BLaER1 treated with 17β-estradiol and CSF1 and Interleukin-3, amounts not matched to agents 10 nM and 100 nM (cell line): ENCODE measurements around the gene SMIM22.

Experiments used
- H3K27ac ChIP-seq, 11 experiments: shearing (Covaris generic); formaldehyde crosslinking; 2 replicates each; pipeline ENCODE4 v1.8.1; 2022
- H3K27me3 ChIP-seq, 11 experiments: shearing (Covaris generic); formaldehyde crosslinking; 2 replicates each; pipeline ENCODE4 v1.8.1; 2022
- H3K36me3 ChIP-seq, 11 experiments: shearing (Covaris generic); formaldehyde crosslinking; 2 replicates each; pipeline ENCODE4 v1.8.1; 2022
- H3K4me1 ChIP-seq, 10 experiments: shearing (Covaris generic); formaldehyde crosslinking; 2 replicates each; pipeline ENCODE4 v1.8.1; 2022
- H3K4me2 ChIP-seq, 11 experiments: shearing (Covaris generic); formaldehyde crosslinking; 2 replicates each; pipeline ENCODE4 v1.8.1; 2022
- H3K4me3 ChIP-seq, 10 experiments: shearing (Covaris generic); formaldehyde crosslinking; 2 replicates each; pipeline ENCODE4 v1.8.1; 2022
- H3K9ac ChIP-seq, 11 experiments: shearing (Covaris generic); formaldehyde crosslinking; 2 replicates each; pipeline ENCODE4 v1.8.1; 2022
- H3K9me3 ChIP-seq, 11 experiments: shearing (Covaris generic); formaldehyde crosslinking; replicated peaks in 1 of 11; 2 replicates each; pipeline ENCODE4 v1.8.1; 2022
- H4K20me1 ChIP-seq, 11 experiments: shearing (Covaris generic); formaldehyde crosslinking; 2 replicates each; pipeline ENCODE4 v1.8.1; 2022
- Cebpa-rat ChIP-seq, 11 experiments: shearing (Covaris generic); IDR thresholded peaks; 2 replicates each; pipeline ENCODE4 v1.8.1; 2022

The SMIM22 gene

GRCh38 chr16:4795181-4795827, at the start of gene SMIM22:
SMIM22 (plus strand) TSS chr16:4795369; CDS start chr16:4795735, 366 bp downstream.
- no peak for TF ChIP-seq Cebpa-rat (IDR thresholded peaks at IDR 0.05)
- Histone ChIP-seq H3K9ac (no peak within 1 kb of the TSS), H3K4me3 (no peak within 1 kb of the TSS), H3K36me3 (peaks cover 7 to 42% (median 26%) of the 10 kb centered on the region in 11 experiments; a peak in 20 of 22 replicates), H3K4me2 (no peak within 1 kb of the TSS), H3K27ac (no peak within 1 kb of the TSS), H3K4me1 (peaks cover 15 to 52% (median 33%) of the 10 kb centered on the region in 10 experiments), H4K20me1 (peaks cover 0 to 10% (median 0%) of the 10 kb centered on the region in 11 experiments; a peak in 1 of 22 replicates), H3K27me3 (no peaks in the 10 kb centered on the region), H3K9me3 (no peaks in the 10 kb centered on the region)

GRCh38 chr16:4746215-4746614, 49.0 kb upstream of the SMIM22 start:
- H3K36me3 ChIP-seq: peaks cover 6 to 21% (median 12%) of the 10 kb centered on the region in 11 experiments
- H3K27me3 ChIP-seq: no peaks in the 10 kb centered on the region
- peak overlapping the region in 1 of 10 experiments; percentile 32; a peak in 1 of 20 replicates for H3K4me3 ChIP-seq
- no peak for TF ChIP-seq Cebpa-rat (IDR thresholded peaks at IDR 0.05)
- no peaks in the 10 kb centered on the region for H3K9me3 ChIP-seq
- peak overlapping the region in 3 of 11 experiments; percentile 57 to 62 (median 61); a peak in 4 of 22 replicates for H3K27ac ChIP-seq
- H4K20me1 ChIP-seq: peaks cover 0 to 45% (median 29%) of the 10 kb centered on the region in 11 experiments; a peak in 15 of 22 replicates
- peak overlapping the region in 2 of 11 experiments; percentile 59 to 66; a peak in 3 of 22 replicates for H3K9ac ChIP-seq
- peak overlapping the region in 9 of 11 experiments; percentile 54 to 96 (median 84); a peak in 17 of 22 replicates for H3K4me2 ChIP-seq
- peaks cover 27 to 66% (median 54%) of the 10 kb centered on the region in 10 experiments for H3K4me1 ChIP-seq

- Histone ChIP-seq H4K20me1 (peaks cover 0 to 54% (median 32%) of the 10 kb centered on the region in 11 experiments; a peak in 15 of 22 replicates), H3K9me3 (no peaks in the 10 kb centered on the region), H3K27me3 (no peaks in the 10 kb centered on the region), H3K4me2 (peak overlapping the region; percentile 27 to 96 (median 82); a peak in 20 of 22 replicates), H3K36me3 (peaks cover 15 to 29% (median 21%) of the 10 kb centered on the region in 11 experiments), H3K9ac (peak overlapping the region in 10 of 11 experiments; percentile 7 to 70 (median 36); a peak in 15 of 22 replicates), H3K4me1 (peaks cover 27 to 66% (median 54%) of the 10 kb centered on the region in 10 experiments), H3K4me3 (peak overlapping the region in 3 of 10 experiments; percentile 2 to 32 (median 7); a peak in 3 of 20 replicates), H3K27ac (peak overlapping the region in 6 of 11 experiments; percentile 0 to 62 (median 58); a peak in 8 of 22 replicates)
- TF ChIP-seq Cebpa-rat (IDR thresholded peaks at IDR 0.05): no peak
Observed at GRCh38 chr16:4746991-4747574, 48.1 kb upstream of the SMIM22 start.

GRCh38 chr16:4747906-4748681, 47.1 kb upstream of the SMIM22 start:
- H3K27ac ChIP-seq: peak overlapping the region in 7 of 11 experiments; percentile 2 to 62 (median 57); a peak in 10 of 22 replicates
- H3K9ac ChIP-seq: peak overlapping the region; percentile 7 to 70 (median 52); a peak in 15 of 22 replicates
- no peaks in the 10 kb centered on the region for H3K9me3 ChIP-seq
- H4K20me1 ChIP-seq: peaks cover 0 to 64% (median 42%) of the 10 kb centered on the region in 11 experiments; a peak in 16 of 22 replicates
- peaks cover 25 to 39% (median 31%) of the 10 kb centered on the region in 11 experiments for H3K36me3 ChIP-seq
- no peak for TF ChIP-seq Cebpa-rat (IDR thresholded peaks at IDR 0.05)
- H3K27me3 ChIP-seq: no peaks in the 10 kb centered on the region
- peaks cover 27 to 70% (median 50%) of the 10 kb centered on the region in 10 experiments for H3K4me1 ChIP-seq
- H3K4me3 ChIP-seq: peak overlapping the region in 2 of 10 experiments; percentile 2 to 32; a peak in 2 of 20 replicates
- H3K4me2 ChIP-seq: peak overlapping the region; percentile 32 to 96 (median 82); a peak in 21 of 22 replicates

- no peak for TF ChIP-seq Cebpa-rat (IDR thresholded peaks at IDR 0.05)
- peaks cover 22 to 62% (median 43%) of the 10 kb centered on the region in 10 experiments for H3K4me1 ChIP-seq
Observed at GRCh38 chr16:4748682-4749411, 46.3 kb upstream of the SMIM22 start.

GRCh38 chr16:4749700-4750257, 45.4 kb upstream of the SMIM22 start:
- H3K9me3 ChIP-seq: peaks cover 0 to 1% (median under 1%) of the 10 kb centered on the region in 11 experiments; a peak in 5 of 22 replicates
- peaks cover 0 to 75% (median 53%) of the 10 kb centered on the region in 11 experiments; a peak in 16 of 22 replicates for H4K20me1 ChIP-seq
- no peak for TF ChIP-seq Cebpa-rat (IDR thresholded peaks at IDR 0.05)
- H3K4me2 ChIP-seq: peak overlapping the region in 4 of 11 experiments; percentile 94 to 96 (median 94); a peak in 7 of 22 replicates
- H3K4me1 ChIP-seq: peaks cover 22 to 61% (median 43%) of the 10 kb centered on the region in 10 experiments
- peaks cover 39 to 56% (median 46%) of the 10 kb centered on the region in 11 experiments for H3K36me3 ChIP-seq
- no peak overlapping the region for H3K9ac ChIP-seq
- H3K27me3 ChIP-seq: no peaks in the 10 kb centered on the region
- H3K27ac ChIP-seq: no peak overlapping the region
- H3K4me3 ChIP-seq: no peak overlapping the region

More at GRCh38 chr16:4748682-4749411, 46.3 kb upstream of the SMIM22 start:
- Histone ChIP-seq H3K36me3 (peaks cover 33 to 47% (median 39%) of the 10 kb centered on the region in 11 experiments), H3K27me3 (no peaks in the 10 kb centered on the region), H4K20me1 (peaks cover 0 to 71% (median 49%) of the 10 kb centered on the region in 11 experiments; a peak in 16 of 22 replicates), H3K4me3 (no peak overlapping the region), H3K27ac (peak overlapping the region in 7 of 11 experiments; percentile 2 to 62 (median 57); a peak in 7 of 22 replicates), H3K4me2 (peak overlapping the region; percentile 32 to 96 (median 82); a peak in 21 of 22 replicates), H3K9me3 (no peaks in the 10 kb centered on the region), H3K9ac (peak overlapping the region in 10 of 11 experiments; percentile 16 to 66 (median 54); a peak in 15 of 22 replicates)

- H4K20me1 ChIP-seq: peaks cover 0 to 75% (median 55%) of the 10 kb centered on the region in 11 experiments; a peak in 16 of 22 replicates
- H3K4me3 ChIP-seq: no peak overlapping the region
- H3K4me1 ChIP-seq: peaks cover 22 to 53% (median 42%) of the 10 kb centered on the region in 10 experiments
- H3K27ac ChIP-seq: no peak overlapping the region
- no peak overlapping the region for H3K9ac ChIP-seq
- no peak overlapping the region for H3K4me2 ChIP-seq
- no peaks in the 10 kb centered on the region for H3K27me3 ChIP-seq
- H3K36me3 ChIP-seq: peaks cover 50 to 67% (median 57%) of the 10 kb centered on the region in 11 experiments
- H3K9me3 ChIP-seq: peaks cover 0 to 12% (median 11%) of the 10 kb centered on the region in 11 experiments; a peak in 18 of 22 replicates
- no peak for TF ChIP-seq Cebpa-rat (IDR thresholded peaks at IDR 0.05)
Observed at GRCh38 chr16:4750896-4751295, 44.3 kb upstream of the SMIM22 start.
